Eye (tissue), 1 donor: ENCODE measurements around the gene ANAPC15.

Experiments
- DNase-seq: peaks from one replicate; pipeline ENCODE4 v3.0.0-alpha.2; 2015

The ANAPC15 gene

DNA sequence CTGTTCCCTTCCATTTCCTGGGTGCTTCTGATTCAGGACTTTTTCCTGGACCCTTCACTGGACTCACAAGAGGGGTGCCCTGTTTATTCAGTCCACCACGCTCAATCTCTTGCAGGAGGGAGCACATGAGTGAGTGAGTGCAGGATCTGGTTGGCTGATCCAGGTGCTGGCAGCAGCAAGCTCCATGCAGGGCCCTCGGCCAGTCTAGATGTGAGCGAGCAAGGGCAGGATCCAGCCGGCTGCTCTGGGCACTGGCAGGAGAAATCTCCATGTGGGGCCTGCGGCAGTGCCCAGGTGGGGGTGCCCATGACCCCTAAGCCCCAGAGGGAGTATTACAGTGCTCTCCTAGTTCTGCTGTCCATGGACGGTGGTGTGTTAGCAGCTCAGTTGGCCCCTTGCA is 11.6 kb upstream of the ANAPC15 start:
- DNase-seq = no peak

GRCh38 chr11:72123117-72123653 is 10.7 kb upstream of the ANAPC15 start:
- DNase-seq = no peak

- no peak for DNase-seq
Observed at GRCh38 chr11:72122607-72123006, 10.1 kb upstream of the ANAPC15 start.

DNA sequence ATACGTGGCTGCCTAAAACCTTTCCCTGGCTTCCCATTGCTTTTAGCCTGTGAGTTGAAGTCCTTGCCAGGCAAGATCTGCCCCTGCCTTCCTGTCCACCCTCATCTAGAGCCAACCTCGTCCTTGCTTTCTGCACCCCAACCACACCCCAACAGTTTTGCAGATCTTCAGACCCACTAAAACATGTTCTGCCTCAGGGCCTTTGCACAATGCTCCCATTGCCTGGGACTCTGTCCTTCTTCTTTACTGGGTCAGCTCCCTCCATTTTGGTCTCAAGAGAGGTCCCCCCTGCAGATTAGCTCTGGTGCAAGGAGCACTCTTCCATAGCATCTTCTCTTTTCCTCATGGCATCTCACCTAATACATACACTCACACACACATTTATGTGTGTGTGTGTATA is 8.4 kb upstream of the ANAPC15 start:
- no peak for DNase-seq

DNA sequence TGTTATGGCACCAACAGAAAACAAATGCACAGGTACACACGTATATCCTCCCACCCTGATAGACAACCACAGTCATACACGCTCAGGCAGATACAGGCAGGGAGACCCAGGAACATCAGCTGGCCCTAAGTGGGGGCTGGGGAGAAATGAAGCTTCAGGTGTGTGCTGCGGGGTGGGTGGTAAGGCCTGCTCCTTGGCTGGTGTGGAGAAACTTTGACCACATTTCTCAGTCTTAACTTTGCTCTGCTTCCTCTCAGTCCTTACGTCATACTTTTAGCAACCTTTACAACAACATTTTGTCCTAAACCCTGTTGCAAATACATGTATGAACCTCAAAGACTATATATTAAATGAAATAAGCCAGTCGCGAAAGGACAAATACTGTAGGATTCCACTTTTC is 6.7 kb upstream of the ANAPC15 start:
- DNase-seq = no peak

GRCh38 chr11:72116019-72116755 is 3.7 kb upstream of the ANAPC15 start:
- DNase-seq = no peak

- no peak for DNase-seq
Observed at GRCh38 chr11:72114570-72114969, 2.1 kb upstream of the ANAPC15 start.

DNA sequence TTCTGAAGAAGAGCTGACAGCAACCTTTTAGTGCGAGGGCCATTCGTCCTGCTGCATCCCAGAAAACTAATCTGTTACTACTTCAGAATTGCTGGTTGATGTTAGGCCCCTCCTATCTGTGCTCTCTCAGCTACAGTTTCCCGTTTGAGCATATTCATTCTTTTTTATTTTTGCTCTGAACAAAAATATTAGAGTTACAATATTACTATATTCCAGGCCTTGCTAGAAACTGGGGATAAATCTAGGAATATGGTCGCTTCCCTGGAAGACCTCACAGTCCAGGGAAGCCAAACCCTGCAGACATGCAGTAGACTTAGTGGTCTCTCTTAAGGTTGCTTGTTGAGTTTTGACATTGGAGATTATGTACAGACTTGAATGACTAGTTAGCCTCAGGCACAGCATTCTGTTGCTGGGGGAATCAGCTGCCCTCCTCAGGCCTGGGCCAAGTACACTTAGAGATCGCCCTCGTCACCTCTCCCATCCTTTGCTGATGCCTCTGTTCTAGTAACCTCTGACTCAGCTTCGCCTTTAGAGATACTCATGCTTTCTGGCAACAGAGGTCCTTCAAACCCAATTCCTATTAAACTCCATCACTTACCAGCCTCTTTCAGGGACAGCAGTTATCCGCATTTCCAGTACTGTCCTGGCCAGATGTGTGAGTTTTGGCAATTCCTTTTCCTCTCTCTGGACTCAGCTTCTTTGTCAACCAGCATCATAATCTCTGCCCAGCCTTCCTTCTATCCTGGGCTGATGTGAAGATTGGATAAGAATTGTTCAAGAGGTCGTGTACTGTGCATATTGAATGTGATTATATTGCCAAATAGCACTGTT is 698 bp upstream of the ANAPC15 start:
- no peak for DNase-seq

- peak; percentile 39 for DNase-seq
Observed at GRCh38 chr11:72111300-72112142, 974 bp downstream of the ANAPC15 start.

DNA sequence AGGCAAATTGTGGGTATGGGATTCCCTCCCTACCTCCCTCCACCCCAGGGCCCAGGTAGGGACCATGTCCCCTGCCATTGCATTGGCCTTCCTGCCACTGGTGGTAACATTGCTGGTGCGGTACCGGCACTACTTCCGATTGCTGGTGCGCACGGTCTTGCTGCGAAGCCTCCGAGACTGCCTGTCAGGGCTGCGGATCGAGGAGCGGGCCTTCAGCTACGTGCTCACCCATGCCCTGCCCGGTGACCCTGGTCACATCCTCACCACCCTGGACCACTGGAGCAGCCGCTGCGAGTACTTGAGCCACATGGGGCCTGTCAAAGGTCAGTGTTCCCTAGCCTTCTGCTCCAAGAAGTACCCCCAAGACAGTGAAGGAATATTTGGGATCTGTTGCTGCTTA is 6.6 kb downstream of the ANAPC15 start, which contains the start of gene TOMT:
Gene TOMT, plus strand, starts transcription at position 37 of the 400 bp plus-strand sequence. Its CDS starts 28 bp downstream, at position 65.
- no peak for DNase-seq

DNA sequence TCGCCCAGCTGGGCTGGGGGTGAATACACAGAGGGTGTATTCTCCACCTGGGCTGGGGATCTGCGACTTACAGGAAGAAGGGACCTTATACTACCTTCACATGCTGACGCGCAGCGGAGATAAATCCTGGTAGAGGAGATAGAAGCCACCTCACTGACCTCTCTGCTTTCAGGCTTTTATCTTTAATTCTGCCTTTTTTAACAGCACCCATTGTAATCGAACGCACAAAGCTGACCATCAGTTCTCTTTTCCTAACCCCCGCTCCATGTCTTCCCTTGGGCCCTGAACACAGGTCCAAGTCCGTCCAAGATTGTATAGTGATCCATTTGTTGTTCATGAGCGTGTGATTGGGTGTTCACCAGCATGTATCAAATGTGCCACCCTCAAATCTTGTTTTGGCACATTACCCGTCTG is 8.7 kb downstream of the ANAPC15 start:
- DNase-seq = no peak

- peak; percentile 100 for DNase-seq
Observed at GRCh38 chr11:72102946-72103753, 9.3 kb downstream of the ANAPC15 start, which contains the start of gene LAMTOR1. Gene LAMTOR1 (minus strand): TSS chr11:72103297. CDS start chr11:72103224, 73 bp downstream.

DNA sequence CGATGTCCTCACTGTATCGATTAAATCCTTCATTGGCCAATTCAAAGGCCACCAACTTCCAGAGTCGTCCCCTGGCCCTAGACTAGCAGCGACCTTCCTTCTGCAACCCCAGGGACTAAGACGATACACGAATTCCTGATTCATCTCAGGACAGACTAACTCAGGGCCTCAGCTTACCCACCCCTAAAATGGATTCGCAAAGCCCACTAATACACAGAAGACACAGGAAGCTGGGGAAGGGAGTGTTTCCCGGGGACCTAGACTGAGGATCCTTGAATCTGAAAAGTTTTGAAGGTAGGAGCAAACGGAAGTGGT is 9.9 kb downstream of the ANAPC15 start:
- DNase-seq = no peak

- DNase-seq = no peak
Observed at GRCh38 chr11:72102162-72102561, 10.3 kb downstream of the ANAPC15 start.

- no peak for DNase-seq
Observed at GRCh38 chr11:72100462-72100861, 12.0 kb downstream of the ANAPC15 start.

DNA sequence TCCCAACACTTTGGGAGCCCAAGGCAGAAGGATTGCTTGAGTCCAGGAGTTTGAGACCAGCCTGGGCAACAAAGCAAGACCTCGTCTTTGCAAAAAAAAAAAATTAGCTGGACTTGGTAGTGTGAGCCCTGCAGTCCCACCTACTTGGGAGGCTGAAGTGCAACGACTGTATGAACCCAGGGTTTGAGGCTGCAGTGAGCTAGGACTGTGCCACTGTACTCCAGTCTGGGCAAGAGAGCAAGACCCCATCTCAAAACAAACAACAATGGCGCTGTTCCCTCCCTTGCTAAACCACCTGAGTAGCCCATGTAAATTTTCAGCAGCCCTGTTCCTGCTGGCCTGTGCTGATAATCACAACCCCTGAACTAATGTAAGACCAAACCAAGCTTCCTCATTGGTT is 12.5 kb downstream of the ANAPC15 start:
- no peak for DNase-seq

GRCh38 chr11:72098741-72099140 is 13.8 kb downstream of the ANAPC15 start:
- DNase-seq = no peak

- DNase-seq = peak; percentile 88
Observed at GRCh38 chr11:72091292-72091691, 21.2 kb downstream of the ANAPC15 start.

GRCh38 chr11:72088076-72088808 is 24.3 kb downstream of the ANAPC15 start:
- no peak for DNase-seq

GRCh38 chr11:72085621-72086351 is 26.7 kb downstream of the ANAPC15 start:
- DNase-seq = no peak

DNA sequence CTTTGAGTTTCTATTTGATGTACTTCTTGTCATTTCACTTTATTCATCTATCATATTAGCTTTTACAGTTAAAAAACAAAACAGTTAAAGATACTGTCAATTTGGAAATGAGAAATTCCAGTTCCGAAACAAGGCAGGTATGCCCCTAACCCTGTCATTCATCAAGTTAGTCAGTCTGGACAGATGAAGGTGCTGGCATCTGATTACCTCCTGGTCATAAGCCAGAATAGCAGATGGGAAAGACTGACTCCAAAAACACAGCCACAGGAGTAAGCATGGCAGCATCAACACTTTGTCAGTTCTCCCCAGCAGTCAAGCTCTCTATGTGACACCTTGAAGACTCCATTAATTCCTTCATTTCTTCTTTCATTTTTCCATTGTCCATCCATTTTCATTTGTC is 27.5 kb downstream of the ANAPC15 start:
- DNase-seq = no peak
